Endothelial cell (in vitro differentiated cells): ENCODE data around the gene TCEANC2. TPM values are rescaled to one million over a fixed set of nuclear protein-coding genes. Genes with fewer than 3 reads are reported as not detected.

ENCODE experiments used
- DNase-seq: peaks from one replicate; pipeline ENCODE4 v3.0.0; 2021; ENCODE audit warnings: low spot score
- H3K27ac Mint-ChIP-seq: one replicate; pipeline ENCODE4 v1.8.0; 2021; ENCODE audit warnings: mixed read lengths, inconsistent platforms; ENCODE audit not compliant: unreplicated experiment
- H3K27me3 Mint-ChIP-seq: one replicate; pipeline ENCODE4 v1.8.0; 2021; ENCODE audit warnings: mild to moderate bottlenecking, moderate library complexity, mixed read lengths, inconsistent platforms; ENCODE audit not compliant: unreplicated experiment
- H3K36me3 Mint-ChIP-seq: one replicate; pipeline ENCODE4 v1.8.0; 2021; ENCODE audit warnings: mild to moderate bottlenecking, low read depth, mixed read lengths, inconsistent platforms; ENCODE audit not compliant: unreplicated experiment
- H3K4me1 Mint-ChIP-seq: one replicate; pipeline ENCODE4 v1.8.0; 2021; ENCODE audit warnings: mild to moderate bottlenecking, mixed read lengths, inconsistent platforms; ENCODE audit not compliant: unreplicated experiment
- H3K4me3 Mint-ChIP-seq: one replicate; pipeline ENCODE4 v1.8.0; 2021; ENCODE audit warnings: mild to moderate bottlenecking, mixed read lengths, inconsistent platforms; ENCODE audit not compliant: unreplicated experiment
- H3K9me3 Mint-ChIP-seq: one replicate; pipeline ENCODE4 v1.8.0; 2021; ENCODE audit warnings: mixed read lengths, inconsistent platforms; ENCODE audit not compliant: unreplicated experiment
- CTCF ChIP-seq: fragments of 200-600 bp; sonication (generic); IDR thresholded peaks from one replicate; pipeline ENCODE4 v1.5.0; 2021; ENCODE audit warnings: antibody characterized with exemption; ENCODE audit not compliant: unreplicated experiment
- total RNA-seq: library from RNA; stranded (reverse); fragmentation: NEBNext Ultra II Directional; extraction: Animal tissue kit (Norgen Biotek cat#: 25700); gene quantifications from one replicate; pipeline ENCODE4 v1.2.1, GENCODE V29; 2021; ENCODE audit not compliant: unreplicated experiment

The TCEANC2 gene
- total RNA-seq, 1 donor from 2014 or later: 6.3 TPM

GRCh38 chr1:54105080-54105479 is 51.7 kb downstream of the TCEANC2 start:
- Mint-ChIP-seq H3K27me3 (peaks cover 2% of the 10 kb centered on the region), H3K9me3 (no peaks in the 10 kb centered on the region), H3K4me1 (peaks cover 11% of the 10 kb centered on the region), H3K4me3 (no peak overlapping the region), H3K27ac (no peak overlapping the region), H3K36me3 (peaks cover 10% of the 10 kb centered on the region)
- TF ChIP-seq CTCF: no peak
- no peak for DNase-seq

GRCh38 chr1:54105736-54106269 is 52.4 kb downstream of the TCEANC2 start:
- TF ChIP-seq CTCF: no peak

GRCh38 chr1:54107131-54107530 is 53.7 kb downstream of the TCEANC2 start:
- Mint-ChIP-seq H3K4me1 (peaks cover 11% of the 10 kb centered on the region), H3K9me3 (no peaks in the 10 kb centered on the region), H3K27ac (no peak overlapping the region), H3K4me3 (no peak overlapping the region), H3K36me3 (peaks cover 7% of the 10 kb centered on the region), H3K27me3 (peaks cover 2% of the 10 kb centered on the region)
- DNase-seq: no peak
- TF ChIP-seq CTCF: no peak

More at GRCh38 chr1:54105736-54106269, 52.4 kb downstream of the TCEANC2 start:
- no peaks in the 10 kb centered on the region for H3K9me3 Mint-ChIP-seq
- H3K4me1 Mint-ChIP-seq: peaks cover 11% of the 10 kb centered on the region
- no peak overlapping the region for H3K4me3 Mint-ChIP-seq
- H3K27ac Mint-ChIP-seq: no peak overlapping the region
- H3K36me3 Mint-ChIP-seq: peaks cover 10% of the 10 kb centered on the region
- no peak for DNase-seq
- peaks cover 2% of the 10 kb centered on the region for H3K27me3 Mint-ChIP-seq

- Mint-ChIP-seq H3K4me3 (no peak overlapping the region), H3K36me3 (peaks cover under 1% of the 10 kb centered on the region), H3K27me3 (no peaks in the 10 kb centered on the region), H3K27ac (no peak overlapping the region), H3K4me1 (peaks cover 11% of the 10 kb centered on the region), H3K9me3 (no peaks in the 10 kb centered on the region)
- DNase-seq: no peak
- TF ChIP-seq CTCF: no peak
These were observed 54.7 kb downstream of the TCEANC2 start for GRCh38 chr1:54108156-54108555.

GRCh38 chr1:54109129-54110090 is 56.0 kb downstream of the TCEANC2 start:
- H3K36me3 Mint-ChIP-seq: no peaks in the 10 kb centered on the region
- no peak overlapping the region for H3K27ac Mint-ChIP-seq
- H3K4me1 Mint-ChIP-seq: peaks cover 11% of the 10 kb centered on the region
- no peaks in the 10 kb centered on the region for H3K9me3 Mint-ChIP-seq
- no peak for TF ChIP-seq CTCF
- H3K27me3 Mint-ChIP-seq: no peaks in the 10 kb centered on the region
- H3K4me3 Mint-ChIP-seq: no peak overlapping the region
- no peak for DNase-seq
